ENCODE measurements around the gene SPCS2.

SPCS2 gene

DNA sequence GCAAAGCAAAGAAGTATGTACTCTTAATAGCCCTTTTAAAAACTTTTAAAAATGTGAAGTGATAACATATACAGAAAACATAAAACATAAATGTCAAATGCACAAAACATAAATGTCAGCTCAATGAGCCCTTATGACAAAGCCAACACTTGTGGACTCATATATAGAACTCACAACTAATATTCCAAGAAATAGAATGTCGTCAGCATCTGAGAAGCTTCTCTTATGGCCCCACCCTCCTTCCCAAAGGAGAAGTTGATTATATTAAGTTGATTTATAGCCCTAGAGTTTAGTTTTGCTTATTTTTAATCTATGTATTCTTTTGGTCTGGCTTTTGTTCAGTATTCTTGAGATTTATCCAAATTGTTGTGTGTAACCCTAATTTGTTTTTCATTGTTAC lies 53.5 kb downstream of the SPCS2 start:
- Histone ChIP-seq H3K4me2 (ENCODE audit: low read length, poor library complexity, severe bottlenecking) (no peak overlapping the region), H3K36me3 (ENCODE audit: control insufficient read depth in 1 of 2, insufficient read depth in 2 of 2, low read depth in 1 of 2, low read length in 2 of 2) (peaks cover 11 to 25% of the 10 kb centered on the region in 2 experiments), H3K18ac (ENCODE audit: low read depth in 1 of 2, low read length in 2 of 2) (no peak overlapping the region), H3K4me3 (ENCODE audit: insufficient read depth in 1 of 2, low read depth in 1 of 2, low read length in 2 of 2) (no peak overlapping the region), H2BK12ac (ENCODE audit: low read length in 2 of 2) (no peak overlapping the region), H2AK5ac (ENCODE audit: low read length, severe bottlenecking) (no peak overlapping the region), H3K9me3 (ENCODE audit: control insufficient read depth, low read length) (no peaks in the 10 kb centered on the region), H3K4me1 (ENCODE audit: control insufficient read depth, insufficient read depth, low read depth, low read length) (no peaks in the 10 kb centered on the region), H3K79me1 (replicated peaks; ENCODE audit: low read length, poor library complexity, severe bottlenecking) (no peaks in the 10 kb centered on the region), H3K27ac (ENCODE audit: low read length, poor library complexity, severe bottlenecking) (no peak overlapping the region), H2AFZ (ENCODE audit: low read depth, low read length) (no peak overlapping the region), H2BK15ac (ENCODE audit: low read depth, poor library complexity, severe bottlenecking) (no peak overlapping the region), H4K8ac (ENCODE audit: low read length) (no peak overlapping the region), H3K27me3 (ENCODE audit: control insufficient read depth in 1 of 2, insufficient read depth in 1 of 2, low read length in 2 of 2) (no peaks in the 10 kb centered on the region), H3K14ac (ENCODE audit: low read length in 2 of 2) (no peak overlapping the region), H3K23ac (ENCODE audit: low read length in 2 of 2) (no peak overlapping the region), H2BK5ac (ENCODE audit: low read depth, low read length, poor library complexity, severe bottlenecking) (no peak overlapping the region), H2BK120ac (ENCODE audit: low read depth, low read length) (no peak overlapping the region), H3K4ac (ENCODE audit: low read depth in 1 of 2, low read length in 2 of 2) (no peak overlapping the region), H3K9ac (ENCODE audit: low read length) (no peak overlapping the region), H4K91ac (ENCODE audit: low read length) (no peak overlapping the region)
- WGBS: no CpG with 5 or more reads among the region's 1 CpG
- no peak for DNase-seq

DNA sequence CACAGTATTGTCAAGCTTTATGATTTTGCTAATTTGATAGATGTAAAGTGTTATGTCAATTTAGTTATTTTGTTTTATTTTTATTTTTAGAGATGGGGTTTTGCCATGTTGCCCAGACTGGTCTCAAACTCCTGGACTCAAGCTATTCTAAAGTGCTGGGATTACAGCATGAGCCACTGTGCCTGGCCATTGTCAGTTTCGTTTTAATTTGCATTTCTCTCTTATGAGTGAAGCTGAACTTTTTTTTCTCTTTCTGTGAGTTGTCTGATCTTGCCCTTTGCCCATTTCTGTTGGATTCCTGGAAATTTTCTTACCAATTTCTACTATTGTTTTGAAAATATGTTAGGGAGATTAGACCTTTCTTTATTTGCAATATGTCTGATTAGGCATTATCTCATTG lies 55.1 kb downstream of the SPCS2 start:
- H3K18ac ChIP-seq (ENCODE audit: low read depth in 1 of 2, low read length in 2 of 2): no peak overlapping the region
- no peaks in the 10 kb centered on the region for H3K4me1 ChIP-seq (ENCODE audit: control insufficient read depth, insufficient read depth, low read depth, low read length)
- H3K9ac ChIP-seq (ENCODE audit: low read length): no peak overlapping the region
- H3K27me3 ChIP-seq (ENCODE audit: control insufficient read depth in 1 of 2, insufficient read depth in 1 of 2, low read length in 2 of 2): no peaks in the 10 kb centered on the region
- no peak overlapping the region for H3K23ac ChIP-seq (ENCODE audit: low read length in 2 of 2)
- no peak overlapping the region for H3K14ac ChIP-seq (ENCODE audit: low read length in 2 of 2)
- no peaks in the 10 kb centered on the region for H3K79me1 ChIP-seq (replicated peaks; ENCODE audit: low read length, poor library complexity, severe bottlenecking)
- no peak for DNase-seq
- no peak overlapping the region for H2BK12ac ChIP-seq (ENCODE audit: low read length in 2 of 2)
- H4K8ac ChIP-seq (ENCODE audit: low read length): no peak overlapping the region
- no peak overlapping the region for H3K4me3 ChIP-seq (ENCODE audit: insufficient read depth in 1 of 2, low read depth in 1 of 2, low read length in 2 of 2)
- no peak overlapping the region for H3K4ac ChIP-seq (ENCODE audit: low read depth in 1 of 2, low read length in 2 of 2)
- no peak overlapping the region for H2AFZ ChIP-seq (ENCODE audit: low read depth, low read length)
- H4K91ac ChIP-seq (ENCODE audit: low read length): no peak overlapping the region
- H2BK15ac ChIP-seq (ENCODE audit: low read depth, poor library complexity, severe bottlenecking): no peak overlapping the region
- H2BK5ac ChIP-seq (ENCODE audit: low read depth, low read length, poor library complexity, severe bottlenecking): no peak overlapping the region
- WGBS: no CpG with 5 or more reads among the region's 1 CpG
- no peaks in the 10 kb centered on the region for H3K9me3 ChIP-seq (ENCODE audit: control insufficient read depth, low read length)
- peaks cover 14 to 32% of the 10 kb centered on the region in 2 experiments for H3K36me3 ChIP-seq (ENCODE audit: control insufficient read depth in 1 of 2, insufficient read depth in 2 of 2, low read depth in 1 of 2, low read length in 2 of 2)
- H2BK120ac ChIP-seq (ENCODE audit: low read depth, low read length): no peak overlapping the region
- H3K4me2 ChIP-seq (ENCODE audit: low read length, poor library complexity, severe bottlenecking): no peak overlapping the region
- no peak overlapping the region for H3K27ac ChIP-seq (ENCODE audit: low read length, poor library complexity, severe bottlenecking)
- H2AK5ac ChIP-seq (ENCODE audit: low read length, severe bottlenecking): no peak overlapping the region

- 100% methylated on average over 2 of the region's 2 CpGs for WGBS
- no peaks in the 10 kb centered on the region for H3K79me1 ChIP-seq (replicated peaks; ENCODE audit: low read length, poor library complexity, severe bottlenecking)
Measured at GRCh38 chr11:75011357-75011756, 62.3 kb downstream of the SPCS2 start.

GRCh38 chr11:75011872-75012271 lies 62.8 kb downstream of the SPCS2 start:
- no peak overlapping the region for H2BK5ac ChIP-seq (ENCODE audit: low read depth, low read length, poor library complexity, severe bottlenecking)
- no peak overlapping the region for H3K9ac ChIP-seq (ENCODE audit: low read length)
- H2AFZ ChIP-seq (ENCODE audit: low read depth, low read length): no peak overlapping the region
- H3K18ac ChIP-seq (ENCODE audit: low read depth in 1 of 2, low read length in 2 of 2): no peak overlapping the region
- no peak overlapping the region for H4K8ac ChIP-seq (ENCODE audit: low read length)
- 96% methylated on average over 6 of the region's 6 CpGs for WGBS
- no peak overlapping the region for H4K91ac ChIP-seq (ENCODE audit: low read length)
- no peak overlapping the region for H3K4ac ChIP-seq (ENCODE audit: low read depth in 1 of 2, low read length in 2 of 2)
- H3K79me1 ChIP-seq (replicated peaks; ENCODE audit: low read length, poor library complexity, severe bottlenecking): no peaks in the 10 kb centered on the region
- peaks cover 10 to 19% of the 10 kb centered on the region in 2 experiments for H3K36me3 ChIP-seq (ENCODE audit: control insufficient read depth in 1 of 2, insufficient read depth in 2 of 2, low read depth in 1 of 2, low read length in 2 of 2)
- H2AK5ac ChIP-seq (ENCODE audit: low read length, severe bottlenecking): no peak overlapping the region
- no peaks in the 10 kb centered on the region for H3K27me3 ChIP-seq (ENCODE audit: control insufficient read depth in 1 of 2, insufficient read depth in 1 of 2, low read length in 2 of 2)
- no peak overlapping the region for H3K27ac ChIP-seq (ENCODE audit: low read length, poor library complexity, severe bottlenecking)
- H2BK120ac ChIP-seq (ENCODE audit: low read depth, low read length): no peak overlapping the region
- DNase-seq: no peak
- H3K4me2 ChIP-seq (ENCODE audit: low read length, poor library complexity, severe bottlenecking): no peak overlapping the region
- H3K14ac ChIP-seq (ENCODE audit: low read length in 2 of 2): no peak overlapping the region
- no peak overlapping the region for H2BK15ac ChIP-seq (ENCODE audit: low read depth, poor library complexity, severe bottlenecking)
- H3K4me3 ChIP-seq (ENCODE audit: insufficient read depth in 1 of 2, low read depth in 1 of 2, low read length in 2 of 2): no peak overlapping the region
- no peak overlapping the region for H3K23ac ChIP-seq (ENCODE audit: low read length in 2 of 2)
- no peak overlapping the region for H2BK12ac ChIP-seq (ENCODE audit: low read length in 2 of 2)
- H3K4me1 ChIP-seq (ENCODE audit: control insufficient read depth, insufficient read depth, low read depth, low read length): no peaks in the 10 kb centered on the region
- no peaks in the 10 kb centered on the region for H3K9me3 ChIP-seq (ENCODE audit: control insufficient read depth, low read length)

More at GRCh38 chr11:75011357-75011756, 62.3 kb downstream of the SPCS2 start:
- no peak overlapping the region for H3K18ac ChIP-seq (ENCODE audit: low read depth in 1 of 2, low read length in 2 of 2)
- H3K4me2 ChIP-seq (ENCODE audit: low read length, poor library complexity, severe bottlenecking): no peak overlapping the region
- H3K23ac ChIP-seq (ENCODE audit: low read length in 2 of 2): no peak overlapping the region
- no peak overlapping the region for H2BK12ac ChIP-seq (ENCODE audit: low read length in 2 of 2)
- no peak overlapping the region for H2BK15ac ChIP-seq (ENCODE audit: low read depth, poor library complexity, severe bottlenecking)
- no peak overlapping the region for H2BK5ac ChIP-seq (ENCODE audit: low read depth, low read length, poor library complexity, severe bottlenecking)
- no peak for DNase-seq
- no peak overlapping the region for H3K27ac ChIP-seq (ENCODE audit: low read length, poor library complexity, severe bottlenecking)
- H3K27me3 ChIP-seq (ENCODE audit: control insufficient read depth in 1 of 2, insufficient read depth in 1 of 2, low read length in 2 of 2): no peaks in the 10 kb centered on the region
- no peak overlapping the region for H3K4ac ChIP-seq (ENCODE audit: low read depth in 1 of 2, low read length in 2 of 2)
- no peak overlapping the region for H3K14ac ChIP-seq (ENCODE audit: low read length in 2 of 2)
- H3K9me3 ChIP-seq (ENCODE audit: control insufficient read depth, low read length): no peaks in the 10 kb centered on the region
- H4K91ac ChIP-seq (ENCODE audit: low read length): no peak overlapping the region
- no peak overlapping the region for H2BK120ac ChIP-seq (ENCODE audit: low read depth, low read length)
- peaks cover 10 to 24% of the 10 kb centered on the region in 2 experiments for H3K36me3 ChIP-seq (ENCODE audit: control insufficient read depth in 1 of 2, insufficient read depth in 2 of 2, low read depth in 1 of 2, low read length in 2 of 2)
- H3K4me3 ChIP-seq (ENCODE audit: insufficient read depth in 1 of 2, low read depth in 1 of 2, low read length in 2 of 2): no peak overlapping the region
- H4K8ac ChIP-seq (ENCODE audit: low read length): no peak overlapping the region
- no peak overlapping the region for H2AK5ac ChIP-seq (ENCODE audit: low read length, severe bottlenecking)
- H2AFZ ChIP-seq (ENCODE audit: low read depth, low read length): no peak overlapping the region
- H3K9ac ChIP-seq (ENCODE audit: low read length): no peak overlapping the region
- no peaks in the 10 kb centered on the region for H3K4me1 ChIP-seq (ENCODE audit: control insufficient read depth, insufficient read depth, low read depth, low read length)
